IMR-90 (cell line): Measurements from ENCODE around the gene BET1L.

Experiments
- CHD1 ChIP-seq: IDR thresholded peaks from 2 replicates; pipeline ENCODE4 v1.6.1; 2012; ENCODE audit warnings: low read depth, low read length, improper control_type of control experiment
- MAFK ChIP-seq: IDR thresholded peaks from 2 replicates; pipeline ENCODE4 v1.6.1; 2012; ENCODE audit warnings: low read depth, low read length, improper control_type of control experiment
- MXI1 ChIP-seq: IDR thresholded peaks from 2 replicates; pipeline ENCODE4 v1.6.1; 2012; ENCODE audit warnings: low read depth, mild to moderate bottlenecking, low read length, moderate library complexity, borderline replicate concordance
- POLR2A ChIP-seq: IDR thresholded peaks from 2 replicates; pipeline ENCODE4 v1.6.1; 2012; ENCODE audit warnings: mild to moderate bottlenecking, low read depth, low read length
- RCOR1 ChIP-seq: IDR thresholded peaks from 2 replicates; pipeline ENCODE4 v1.6.1; 2012; ENCODE audit warnings: mild to moderate bottlenecking, low read length, improper control_type of control experiment; ENCODE audit not compliant: insufficient replicate concordance
- TF ChIP-seq, protein P1 (sequence below): conservative IDR thresholded peaks from 2 replicates; pipeline ENCODE4 v1.5.1; 2012; ENCODE audit warnings: mild to moderate bottlenecking, low read depth, low read length, improper control_type of control experiment
- TF ChIP-seq, protein P2 (sequence below): fragments of 150-350 bp; IDR thresholded peaks from 2 replicates; pipeline ENCODE4 v1.6.1; 2017; ENCODE audit warnings: mild to moderate bottlenecking, antibody characterized with exemption, low read length, low read depth
- TF ChIP-seq, protein P3 (sequence below): fragments of 150-350 bp; IDR thresholded peaks from 2 replicates; pipeline ENCODE4 v1.6.1; 2016; ENCODE audit warnings: low read depth, mild to moderate bottlenecking, low read length, moderate library complexity, borderline replicate concordance

DNA sequence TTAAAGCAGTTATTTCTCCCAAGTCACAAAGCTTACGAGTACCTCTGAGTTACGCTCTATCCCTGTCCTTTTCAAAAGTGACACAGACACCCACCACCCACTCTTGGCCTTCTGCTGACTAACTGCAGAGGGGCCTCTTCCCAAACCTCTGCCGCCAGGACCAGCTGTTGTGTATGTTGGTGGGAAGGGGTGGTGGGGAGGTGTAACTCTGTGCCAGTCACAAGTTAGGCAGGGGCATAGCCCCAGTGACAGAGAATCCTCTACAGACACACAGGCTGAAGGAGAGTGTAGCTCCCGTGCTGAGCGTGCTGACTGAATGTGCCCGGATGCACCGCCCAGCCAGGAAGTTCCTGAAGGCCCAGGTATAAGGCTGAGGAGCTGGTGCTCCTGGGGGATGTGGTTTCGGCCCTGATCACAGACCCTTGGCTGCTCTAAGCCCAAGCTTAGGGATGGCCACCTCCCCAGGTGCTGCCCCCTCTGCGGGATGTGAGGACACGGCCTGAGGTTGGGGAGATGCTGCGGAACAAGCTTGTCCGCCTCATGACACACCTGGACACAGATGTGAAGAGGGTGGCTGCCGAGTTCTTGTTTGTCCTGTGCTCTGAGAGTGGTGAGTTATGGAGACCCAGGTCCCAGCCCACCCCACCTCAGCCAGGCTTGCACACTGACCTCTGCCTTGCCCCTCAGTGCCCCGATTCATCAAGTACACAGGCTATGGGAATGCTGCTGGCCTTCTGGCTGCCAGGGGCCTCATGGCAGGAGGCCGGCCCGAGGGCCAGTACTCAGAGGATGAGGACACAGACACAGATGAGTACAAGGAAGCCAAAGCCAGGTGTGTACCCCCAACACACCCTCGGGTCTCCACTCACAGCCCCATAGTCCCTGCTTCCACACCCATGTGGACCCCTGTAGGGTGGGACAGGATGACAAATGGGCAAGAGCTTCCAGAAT lies 5.2 kb upstream of the BET1L start:
- TF ChIP-seq, protein P1, sequence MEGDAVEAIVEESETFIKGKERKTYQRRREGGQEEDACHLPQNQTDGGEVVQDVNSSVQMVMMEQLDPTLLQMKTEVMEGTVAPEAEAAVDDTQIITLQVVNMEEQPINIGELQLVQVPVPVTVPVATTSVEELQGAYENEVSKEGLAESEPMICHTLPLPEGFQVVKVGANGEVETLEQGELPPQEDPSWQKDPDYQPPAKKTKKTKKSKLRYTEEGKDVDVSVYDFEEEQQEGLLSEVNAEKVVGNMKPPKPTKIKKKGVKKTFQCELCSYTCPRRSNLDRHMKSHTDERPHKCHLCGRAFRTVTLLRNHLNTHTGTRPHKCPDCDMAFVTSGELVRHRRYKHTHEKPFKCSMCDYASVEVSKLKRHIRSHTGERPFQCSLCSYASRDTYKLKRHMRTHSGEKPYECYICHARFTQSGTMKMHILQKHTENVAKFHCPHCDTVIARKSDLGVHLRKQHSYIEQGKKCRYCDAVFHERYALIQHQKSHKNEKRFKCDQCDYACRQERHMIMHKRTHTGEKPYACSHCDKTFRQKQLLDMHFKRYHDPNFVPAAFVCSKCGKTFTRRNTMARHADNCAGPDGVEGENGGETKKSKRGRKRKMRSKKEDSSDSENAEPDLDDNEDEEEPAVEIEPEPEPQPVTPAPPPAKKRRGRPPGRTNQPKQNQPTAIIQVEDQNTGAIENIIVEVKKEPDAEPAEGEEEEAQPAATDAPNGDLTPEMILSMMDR, result no peak
- TF ChIP-seq POLR2A (no peak), CHD1 (no peak), MXI1 (no peak), RCOR1 (no peak), MAFK (no peak)
- TF ChIP-seq, protein P2, sequence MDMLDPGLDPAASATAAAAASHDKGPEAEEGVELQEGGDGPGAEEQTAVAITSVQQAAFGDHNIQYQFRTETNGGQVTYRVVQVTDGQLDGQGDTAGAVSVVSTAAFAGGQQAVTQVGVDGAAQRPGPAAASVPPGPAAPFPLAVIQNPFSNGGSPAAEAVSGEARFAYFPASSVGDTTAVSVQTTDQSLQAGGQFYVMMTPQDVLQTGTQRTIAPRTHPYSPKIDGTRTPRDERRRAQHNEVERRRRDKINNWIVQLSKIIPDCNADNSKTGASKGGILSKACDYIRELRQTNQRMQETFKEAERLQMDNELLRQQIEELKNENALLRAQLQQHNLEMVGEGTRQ, result no peak
- TF ChIP-seq, protein P3, sequence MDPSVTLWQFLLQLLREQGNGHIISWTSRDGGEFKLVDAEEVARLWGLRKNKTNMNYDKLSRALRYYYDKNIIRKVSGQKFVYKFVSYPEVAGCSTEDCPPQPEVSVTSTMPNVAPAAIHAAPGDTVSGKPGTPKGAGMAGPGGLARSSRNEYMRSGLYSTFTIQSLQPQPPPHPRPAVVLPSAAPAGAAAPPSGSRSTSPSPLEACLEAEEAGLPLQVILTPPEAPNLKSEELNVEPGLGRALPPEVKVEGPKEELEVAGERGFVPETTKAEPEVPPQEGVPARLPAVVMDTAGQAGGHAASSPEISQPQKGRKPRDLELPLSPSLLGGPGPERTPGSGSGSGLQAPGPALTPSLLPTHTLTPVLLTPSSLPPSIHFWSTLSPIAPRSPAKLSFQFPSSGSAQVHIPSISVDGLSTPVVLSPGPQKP, result no peak
